ENCODE measurements around the gene EDN3. TPM values are rescaled to one million over a fixed set of nuclear protein-coding genes. Genes with fewer than 3 reads are reported as not detected.

EDN3 gene
- total RNA-seq, 1 experiment from 2014 or later, result not detected

GRCh38 chr20:59291740-59292383 is 8.5 kb upstream of the EDN3 start:
- Histone ChIP-seq H3K4me3 (no peak overlapping the region), H3K36me3 (no peaks in the 10 kb centered on the region)

GRCh38 chr20:59295531-59295930 is 4.9 kb upstream of the EDN3 start:
- H3K27ac ChIP-seq, result no peak overlapping the region
- H3K4me3 ChIP-seq, result no peak overlapping the region
- DNase-seq (ENCODE audit: low read depth in 1 of 2, low spot score in 2 of 2), result no peak
- H3K4me1 ChIP-seq (replicated peaks), result no peaks in the 10 kb centered on the region
- peaks cover 20% of the 10 kb centered on the region for H3K27me3 ChIP-seq (replicated peaks)
- no peaks in the 10 kb centered on the region for H3K9me3 ChIP-seq (replicated peaks)
- no peaks in the 10 kb centered on the region for H3K36me3 ChIP-seq

More at GRCh38 chr20:59291740-59292383, 8.5 kb upstream of the EDN3 start:
- H3K27me3 ChIP-seq (replicated peaks), result peaks cover under 1% of the 10 kb centered on the region
- DNase-seq (ENCODE audit: low read depth in 1 of 2, low spot score in 2 of 2), result no peak
- H3K9me3 ChIP-seq (replicated peaks), result no peaks in the 10 kb centered on the region
- H3K27ac ChIP-seq, result no peak overlapping the region
- no peaks in the 10 kb centered on the region for H3K4me1 ChIP-seq (replicated peaks)

GRCh38 chr20:59297686-59298085 is 2.7 kb upstream of the EDN3 start:
- no peak overlapping the region for H3K27ac ChIP-seq
- no peaks in the 10 kb centered on the region for H3K36me3 ChIP-seq
- H3K27me3 ChIP-seq (replicated peaks), result peaks cover 29% of the 10 kb centered on the region
- H3K4me1 ChIP-seq (replicated peaks), result no peaks in the 10 kb centered on the region
- no peaks in the 10 kb centered on the region for H3K9me3 ChIP-seq (replicated peaks)
- DNase-seq (ENCODE audit: low read depth in 1 of 2, low spot score in 2 of 2), result no peak
- H3K4me3 ChIP-seq, result no peak overlapping the region

GRCh38 chr20:59299945-59300332 is 472 bp upstream of the EDN3 start:
- H3K9me3 ChIP-seq (replicated peaks), result no peaks in the 10 kb centered on the region
- no peak overlapping the region for H3K4me3 ChIP-seq
- no peak overlapping the region for H3K27ac ChIP-seq
- peaks cover 32% of the 10 kb centered on the region for H3K27me3 ChIP-seq (replicated peaks)
- DNase-seq (ENCODE audit: low read depth in 1 of 2, low spot score in 2 of 2), result no peak
- H3K36me3 ChIP-seq, result no peaks in the 10 kb centered on the region
- no peaks in the 10 kb centered on the region for H3K4me1 ChIP-seq (replicated peaks)

- DNase-seq (ENCODE audit: low read depth in 1 of 2, low spot score in 2 of 2), result no peak
- no peaks in the 10 kb centered on the region for H3K9me3 ChIP-seq (replicated peaks)
- peaks cover 36% of the 10 kb centered on the region for H3K27me3 ChIP-seq (replicated peaks)
- H3K4me3 ChIP-seq, result no peak overlapping the region
- no peaks in the 10 kb centered on the region for H3K36me3 ChIP-seq
- H3K4me1 ChIP-seq (replicated peaks), result no peaks in the 10 kb centered on the region
- H3K27ac ChIP-seq, result no peak overlapping the region
Observed at GRCh38 chr20:59301343-59302007, 1.1 kb downstream of the EDN3 start.

GRCh38 chr20:59305908-59306655 is 5.7 kb downstream of the EDN3 start:
- Histone ChIP-seq H3K9me3 (replicated peaks) (no peaks in the 10 kb centered on the region), H3K27me3 (replicated peaks) (peaks cover 11% of the 10 kb centered on the region; the same call in 1 of the 2 replicates), H3K4me1 (replicated peaks) (no peaks in the 10 kb centered on the region), H3K27ac (no peak overlapping the region), H3K4me3 (no peak overlapping the region), H3K36me3 (no peaks in the 10 kb centered on the region)
- DNase-seq (ENCODE audit: low read depth in 1 of 2, low spot score in 2 of 2), result no peak

GRCh38 chr20:59307270-59307669 is 6.9 kb downstream of the EDN3 start:
- Histone ChIP-seq H3K27me3 (replicated peaks) (peaks cover 8% of the 10 kb centered on the region; the same call in 1 of the 2 replicates), H3K36me3 (no peaks in the 10 kb centered on the region), H3K4me1 (replicated peaks) (no peaks in the 10 kb centered on the region), H3K4me3 (no peak overlapping the region), H3K9me3 (replicated peaks) (no peaks in the 10 kb centered on the region), H3K27ac (no peak overlapping the region)
- DNase-seq (ENCODE audit: low read depth in 1 of 2, low spot score in 2 of 2), result no peak

GRCh38 chr20:59308493-59309201 is 8.2 kb downstream of the EDN3 start:
- no peaks in the 10 kb centered on the region for H3K36me3 ChIP-seq
- peaks cover 8% of the 10 kb centered on the region; the same call in 1 of the 2 replicates for H3K27me3 ChIP-seq (replicated peaks)
- no peak overlapping the region for H3K4me3 ChIP-seq
- DNase-seq (ENCODE audit: low read depth in 1 of 2, low spot score in 2 of 2), result no peak
- no peaks in the 10 kb centered on the region for H3K4me1 ChIP-seq (replicated peaks)
- no peaks in the 10 kb centered on the region for H3K9me3 ChIP-seq (replicated peaks)
- H3K27ac ChIP-seq, result no peak overlapping the region

- H3K4me3 ChIP-seq, result no peak overlapping the region
- no peaks in the 10 kb centered on the region for H3K9me3 ChIP-seq (replicated peaks)
- no peak overlapping the region for H3K27ac ChIP-seq
- no peaks in the 10 kb centered on the region for H3K36me3 ChIP-seq
- DNase-seq (ENCODE audit: low read depth in 1 of 2, low spot score in 2 of 2), result no peak
- peaks cover 8% of the 10 kb centered on the region; the same call in 1 of the 2 replicates for H3K27me3 ChIP-seq (replicated peaks)
- H3K4me1 ChIP-seq (replicated peaks), result no peaks in the 10 kb centered on the region
Observed at GRCh38 chr20:59309218-59309617, 8.8 kb downstream of the EDN3 start.

GRCh38 chr20:59314997-59315396 is 14.6 kb downstream of the EDN3 start:
- no peak for DNase-seq (ENCODE audit: low read depth in 1 of 2, low spot score in 2 of 2)
- H3K4me3 ChIP-seq, result no peak overlapping the region
- no peak overlapping the region for H3K27ac ChIP-seq
- H3K4me1 ChIP-seq (replicated peaks), result no peaks in the 10 kb centered on the region
- peaks cover 17% of the 10 kb centered on the region for H3K27me3 ChIP-seq (replicated peaks)
- H3K9me3 ChIP-seq (replicated peaks), result no peaks in the 10 kb centered on the region
- no peaks in the 10 kb centered on the region for H3K36me3 ChIP-seq

GRCh38 chr20:59316911-59317731 is 16.7 kb downstream of the EDN3 start:
- Histone ChIP-seq H3K4me3 (no peak overlapping the region), H3K4me1 (replicated peaks) (no peaks in the 10 kb centered on the region), H3K9me3 (replicated peaks) (no peaks in the 10 kb centered on the region), H3K27ac (no peak overlapping the region), H3K27me3 (replicated peaks) (peaks cover 32% of the 10 kb centered on the region), H3K36me3 (no peaks in the 10 kb centered on the region)
- no peak for DNase-seq (ENCODE audit: low read depth in 1 of 2, low spot score in 2 of 2)

- no peak overlapping the region for H3K27ac ChIP-seq
- H3K36me3 ChIP-seq, result no peaks in the 10 kb centered on the region
- H3K27me3 ChIP-seq (replicated peaks), result peaks cover 33% of the 10 kb centered on the region
- no peak overlapping the region for H3K4me3 ChIP-seq
- no peak for DNase-seq (ENCODE audit: low read depth in 1 of 2, low spot score in 2 of 2)
- no peaks in the 10 kb centered on the region for H3K9me3 ChIP-seq (replicated peaks)
- no peaks in the 10 kb centered on the region for H3K4me1 ChIP-seq (replicated peaks)
Observed at GRCh38 chr20:59318201-59318790, 17.9 kb downstream of the EDN3 start.

GRCh38 chr20:59318803-59319202 is 18.4 kb downstream of the EDN3 start:
- Histone ChIP-seq H3K27ac (no peak overlapping the region), H3K4me1 (replicated peaks) (no peaks in the 10 kb centered on the region), H3K4me3 (no peak overlapping the region), H3K36me3 (no peaks in the 10 kb centered on the region), H3K27me3 (replicated peaks) (peaks cover 35% of the 10 kb centered on the region), H3K9me3 (replicated peaks) (no peaks in the 10 kb centered on the region)
- no peak for DNase-seq (ENCODE audit: low read depth in 1 of 2, low spot score in 2 of 2)
